Activated naive CD4-positive, alpha-beta T cell treated with anti-CD3 and anti-CD28 coated beads for 36 hours (primary cell): Measurements from ENCODE around the gene CDON. TPM values are rescaled to one million over a fixed set of nuclear protein-coding genes. Genes with fewer than 3 reads are reported as not detected.

Experiments used
- CTCF ChIA-PET: fragments of 350-600 bp; sonication (Branson Sonifier 250); formaldehyde crosslinking; loops from one replicate; lab custom pipeline; 2021; ENCODE audit warnings: antibody characterized with exemption; lab: Charles Lee
- DNase-seq: peaks from one replicate; pipeline ENCODE4 v3.0.0-alpha.2; 2020
- H3K27ac Mint-ChIP-seq: one replicate; pipeline ENCODE4 v1.8.0; 2021; ENCODE audit warnings: mild to moderate bottlenecking, mixed read lengths
- H3K27me3 Mint-ChIP-seq: one replicate; pipeline ENCODE4 v1.8.0; 2021; ENCODE audit warnings: low read depth, mixed read lengths
- H3K36me3 Mint-ChIP-seq: one replicate; pipeline ENCODE4 v1.8.0; 2021; ENCODE audit warnings: low read depth, mixed read lengths
- H3K4me1 Mint-ChIP-seq: one replicate; pipeline ENCODE4 v1.8.0; 2021; ENCODE audit warnings: low read depth, mixed read lengths
- H3K4me3 Mint-ChIP-seq: one replicate; pipeline ENCODE4 v1.8.0; 2021; ENCODE audit warnings: mild to moderate bottlenecking, moderate library complexity, mixed read lengths
- H3K9me3 Mint-ChIP-seq: one replicate; pipeline ENCODE4 v1.8.0; 2021; ENCODE audit warnings: mixed read lengths
- intact Hi-C: fragments of 100-400 bp; cut with micrococcal nuclease; formaldehyde crosslinking; loops from one replicate; pipeline ENCODE4 v1.15.1; 2023
- total RNA-seq, 2 experiments: library from RNA; stranded (reverse); gene quantifications; one replicate each; pipeline ENCODE4 v1.2.3, GENCODE V29; 2021

CDON gene
- total RNA-seq, 2 experiments from 2014 or later: 2.6 to 3.5 TPM

GRCh38 chr11:125941619-125942611, 120.8 kb downstream of the CDON start:
- CTCF ChIA-PET: interaction anchor here (0.6 to 2.8 kb wide), 12 partner anchors 10 to 257 kb away, joined by 3 to 24 read pairs (median 4); no protein-coding TSS in a partner anchor
- no peaks in the 10 kb centered on the region for H3K27me3 Mint-ChIP-seq
- no peaks in the 10 kb centered on the region for H3K36me3 Mint-ChIP-seq
- peak; percentile 79 for DNase-seq
- no peak overlapping the region for H3K27ac Mint-ChIP-seq
- peaks cover 15% of the 10 kb centered on the region for H3K4me1 Mint-ChIP-seq
- no peaks in the 10 kb centered on the region for H3K9me3 Mint-ChIP-seq
- intact Hi-C loops: loop anchor here (1.0 to 5.0 kb wide), 4 partner anchors 19 to 252 kb away; partner anchors contain the start of gene CDON
- H3K4me3 Mint-ChIP-seq: no peak overlapping the region

- no peak for DNase-seq
- H3K27me3 Mint-ChIP-seq: no peaks in the 10 kb centered on the region
- no peaks in the 10 kb centered on the region for H3K9me3 Mint-ChIP-seq
- H3K36me3 Mint-ChIP-seq: no peaks in the 10 kb centered on the region
- CTCF ChIA-PET: interaction anchor here (1.2 to 2.7 kb wide), 6 partner anchors 9 to 257 kb away, joined by 3 to 24 read pairs (median 8); no protein-coding TSS in a partner anchor
- intact Hi-C loops: loop anchor here (5.0 kb wide), 1 partner anchor 121 kb away; the partner anchor contains the start of gene CDON
- H3K4me3 Mint-ChIP-seq: no peak overlapping the region
- peaks cover 15% of the 10 kb centered on the region for H3K4me1 Mint-ChIP-seq
- H3K27ac Mint-ChIP-seq: no peak overlapping the region
These were observed 121.4 kb downstream of the CDON start for GRCh38 chr11:125941267-125941618.

- H3K27me3 Mint-ChIP-seq: no peaks in the 10 kb centered on the region
- intact Hi-C loops: loop anchor here (5.0 kb wide), 1 partner anchor 122 kb away; the partner anchor contains the start of gene CDON
- CTCF ChIA-PET: interaction anchor here (0.6 to 1.5 kb wide), 7 partner anchors 23 to 516 kb away, joined by 3 to 12 read pairs (median 4); no protein-coding TSS in a partner anchor
- peaks cover 15% of the 10 kb centered on the region for H3K4me1 Mint-ChIP-seq
- no peaks in the 10 kb centered on the region for H3K9me3 Mint-ChIP-seq
- no peak for DNase-seq
- H3K4me3 Mint-ChIP-seq: no peak overlapping the region
- H3K27ac Mint-ChIP-seq: no peak overlapping the region
- H3K36me3 Mint-ChIP-seq: no peaks in the 10 kb centered on the region
These were observed 122.5 kb downstream of the CDON start for GRCh38 chr11:125940145-125940544.

- Mint-ChIP-seq H3K9me3 (no peaks in the 10 kb centered on the region), H3K27ac (no peak overlapping the region), H3K4me1 (peaks cover 15% of the 10 kb centered on the region), H3K4me3 (no peak overlapping the region), H3K36me3 (no peaks in the 10 kb centered on the region), H3K27me3 (no peaks in the 10 kb centered on the region)
- CTCF ChIA-PET: interaction anchor here (0.9 to 1.5 kb wide), 4 partner anchors 17 to 225 kb away, joined by 3 read pairs; no protein-coding TSS in a partner anchor
- intact Hi-C loops: no loop called here
- DNase-seq: no peak
These were observed 123.6 kb downstream of the CDON start for GRCh38 chr11:125939081-125939521.

GRCh38 chr11:125938418-125938817, 124.2 kb downstream of the CDON start:
- peaks cover 15% of the 10 kb centered on the region for H3K4me1 Mint-ChIP-seq
- no peak overlapping the region for H3K27ac Mint-ChIP-seq
- intact Hi-C loops: no loop called here
- CTCF ChIA-PET: interaction anchor here (0.5 to 1.5 kb wide), 4 partner anchors 15 to 23 kb away, joined by 3 read pairs; no protein-coding TSS in a partner anchor
- no peaks in the 10 kb centered on the region for H3K9me3 Mint-ChIP-seq
- no peaks in the 10 kb centered on the region for H3K36me3 Mint-ChIP-seq
- no peaks in the 10 kb centered on the region for H3K27me3 Mint-ChIP-seq
- H3K4me3 Mint-ChIP-seq: no peak overlapping the region
- DNase-seq: no peak

GRCh38 chr11:125935618-125936199, 127.0 kb downstream of the CDON start:
- no peak for DNase-seq
- Mint-ChIP-seq H3K4me3 (no peak overlapping the region), H3K27ac (no peak overlapping the region), H3K9me3 (no peaks in the 10 kb centered on the region), H3K4me1 (peaks cover 8% of the 10 kb centered on the region), H3K36me3 (no peaks in the 10 kb centered on the region), H3K27me3 (no peaks in the 10 kb centered on the region)
- intact Hi-C loops: no loop called here
- CTCF ChIA-PET: interaction anchor here (0.6 kb wide), 2 partner anchors 14 to 1059 kb away, joined by 3 read pairs; no protein-coding TSS in a partner anchor

GRCh38 chr11:125935056-125935455, 127.6 kb downstream of the CDON start:
- H3K4me1 Mint-ChIP-seq: peaks cover 8% of the 10 kb centered on the region
- no peak overlapping the region for H3K4me3 Mint-ChIP-seq
- H3K9me3 Mint-ChIP-seq: no peaks in the 10 kb centered on the region
- intact Hi-C loops: no loop called here
- H3K27me3 Mint-ChIP-seq: no peaks in the 10 kb centered on the region
- no peak for DNase-seq
- H3K27ac Mint-ChIP-seq: no peak overlapping the region
- CTCF ChIA-PET: no interaction called here
- no peaks in the 10 kb centered on the region for H3K36me3 Mint-ChIP-seq

- peaks cover 8% of the 10 kb centered on the region for H3K4me1 Mint-ChIP-seq
- CTCF ChIA-PET: interaction anchor here (0.6 kb wide), 1 partner anchor 11 kb away, joined by 4 read pairs; no protein-coding TSS in a partner anchor
- H3K36me3 Mint-ChIP-seq: no peaks in the 10 kb centered on the region
- no peak overlapping the region for H3K4me3 Mint-ChIP-seq
- no peaks in the 10 kb centered on the region for H3K27me3 Mint-ChIP-seq
- no peaks in the 10 kb centered on the region for H3K9me3 Mint-ChIP-seq
- no peak for DNase-seq
- no peak overlapping the region for H3K27ac Mint-ChIP-seq
- intact Hi-C loops: no loop called here
These were observed 128.2 kb downstream of the CDON start for GRCh38 chr11:125934473-125934872.

GRCh38 chr11:125933030-125933813, 129.4 kb downstream of the CDON start:
- intact Hi-C loops: no loop called here
- DNase-seq: no peak
- H3K27me3 Mint-ChIP-seq: no peaks in the 10 kb centered on the region
- H3K36me3 Mint-ChIP-seq: no peaks in the 10 kb centered on the region
- no peak overlapping the region for H3K27ac Mint-ChIP-seq
- CTCF ChIA-PET: interaction anchor here (2.6 kb wide), 1 partner anchor 9 kb away, joined by 11 read pairs; no protein-coding TSS in a partner anchor
- H3K9me3 Mint-ChIP-seq: no peaks in the 10 kb centered on the region
- peaks cover under 1% of the 10 kb centered on the region for H3K4me1 Mint-ChIP-seq
- no peak overlapping the region for H3K4me3 Mint-ChIP-seq

GRCh38 chr11:125932301-125932700, 130.4 kb downstream of the CDON start:
- CTCF ChIA-PET: interaction anchor here (2.6 kb wide), 1 partner anchor 10 kb away, joined by 11 read pairs; no protein-coding TSS in a partner anchor
- intact Hi-C loops: no loop called here
- Mint-ChIP-seq H3K36me3 (no peaks in the 10 kb centered on the region), H3K4me3 (no peak overlapping the region), H3K4me1 (no peaks in the 10 kb centered on the region), H3K9me3 (no peaks in the 10 kb centered on the region), H3K27ac (no peak overlapping the region), H3K27me3 (no peaks in the 10 kb centered on the region)
- no peak for DNase-seq

GRCh38 chr11:125931668-125932067, 131.0 kb downstream of the CDON start:
- H3K9me3 Mint-ChIP-seq: no peaks in the 10 kb centered on the region
- H3K4me3 Mint-ChIP-seq: no peak overlapping the region
- intact Hi-C loops: no loop called here
- peaks cover 2% of the 10 kb centered on the region for H3K27me3 Mint-ChIP-seq
- no peaks in the 10 kb centered on the region for H3K36me3 Mint-ChIP-seq
- no peak overlapping the region for H3K27ac Mint-ChIP-seq
- CTCF ChIA-PET: interaction anchor here (0.6 to 2.6 kb wide), 2 partner anchors 10 to 178 kb away, joined by 3 to 11 read pairs; no protein-coding TSS in a partner anchor
- no peaks in the 10 kb centered on the region for H3K4me1 Mint-ChIP-seq
- DNase-seq: no peak
